GM18517 (cell line): ENCODE measurements around the gene OAF.
"Not testable (repeated sequence)": the region's sequence is repeated elsewhere in the genome, so short reads cannot be mapped to it uniquely, and the experiment has no call there.

ENCODE experiments used
- ATAC-seq: cut with Tn5 transposase; IDR thresholded peaks from one replicate; pipeline ENCODE4 v1.9.1; 2021; ENCODE audit warnings: mild to moderate bottlenecking, moderate library complexity; ENCODE audit not compliant: unreplicated experiment

The OAF gene

GRCh38 chr11:120238968-120239620 lies 28.3 kb downstream of the OAF start:
- ATAC-seq = no peak

DNA sequence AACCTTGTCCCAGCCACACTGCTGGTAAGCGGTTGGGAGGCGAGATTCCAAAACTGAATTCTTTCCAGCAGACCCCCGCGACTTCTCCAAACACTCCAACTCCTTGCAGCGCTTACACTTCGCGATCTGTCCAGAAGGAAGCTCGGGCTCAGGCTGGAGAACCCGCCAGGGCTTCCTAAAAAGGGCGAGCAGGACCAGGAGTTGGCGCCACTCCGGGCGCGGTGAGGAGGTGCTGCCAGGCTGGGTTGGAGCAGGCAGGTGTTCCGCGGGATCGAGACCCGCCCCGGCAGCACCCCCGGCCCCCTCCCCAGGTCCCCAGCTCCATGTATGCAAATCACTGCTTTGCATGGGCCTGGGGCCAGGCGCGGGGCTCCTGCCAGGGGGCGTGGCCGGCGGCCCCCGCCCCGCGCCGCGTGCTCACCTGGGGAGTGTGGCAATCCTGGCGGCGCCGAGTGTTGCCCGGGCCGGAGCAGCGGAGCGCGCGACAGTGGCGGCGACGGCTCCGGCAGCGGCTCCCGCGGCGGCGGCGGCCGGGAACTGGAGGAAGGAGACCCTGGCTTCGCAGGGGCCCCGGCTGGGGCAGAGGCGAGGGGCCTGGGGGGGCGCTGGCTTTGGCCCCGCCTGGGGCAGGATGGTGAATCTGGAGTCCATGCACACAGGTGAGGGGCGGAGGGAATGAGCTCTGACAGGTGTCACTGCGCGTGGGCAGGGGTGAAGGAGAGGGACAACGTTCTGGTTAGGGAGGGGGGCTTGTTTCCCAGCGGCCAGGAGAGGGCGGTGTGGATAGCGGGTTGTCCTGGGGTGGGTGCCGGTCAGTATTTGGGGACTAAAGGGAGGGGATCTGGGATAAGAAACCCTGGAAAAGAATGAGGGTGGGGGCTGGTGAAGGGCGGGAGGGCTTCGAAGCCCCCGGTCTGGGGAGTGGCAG lies 29.1 kb downstream of the OAF start, which contains the start of gene POU2F3:
Gene POU2F3, plus strand, starts transcription at position 428 of the 928 bp plus-strand sequence. Its CDS starts 204 bp downstream, at position 632.
- no peak for ATAC-seq

DNA sequence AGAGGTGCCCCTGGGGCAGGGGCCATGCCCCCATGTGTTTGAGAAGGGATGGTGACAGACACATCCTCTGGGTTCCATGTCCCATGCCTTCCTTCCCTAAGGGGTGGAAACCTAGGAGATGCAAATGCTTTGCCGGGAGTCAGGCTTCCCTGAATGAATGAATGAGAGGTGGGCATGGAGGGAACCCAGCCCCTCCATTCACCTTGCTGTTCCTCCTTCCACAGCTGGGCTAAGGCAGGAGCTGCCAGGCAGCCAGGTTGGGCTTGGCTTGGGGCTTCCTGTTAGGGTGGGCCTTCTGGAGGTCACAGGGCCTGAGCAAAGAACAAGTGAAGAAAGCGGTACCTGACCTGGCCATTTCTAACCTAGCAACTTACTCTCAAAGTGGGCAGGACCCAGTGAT lies 30.0 kb downstream of the OAF start:
- no peak for ATAC-seq

DNA sequence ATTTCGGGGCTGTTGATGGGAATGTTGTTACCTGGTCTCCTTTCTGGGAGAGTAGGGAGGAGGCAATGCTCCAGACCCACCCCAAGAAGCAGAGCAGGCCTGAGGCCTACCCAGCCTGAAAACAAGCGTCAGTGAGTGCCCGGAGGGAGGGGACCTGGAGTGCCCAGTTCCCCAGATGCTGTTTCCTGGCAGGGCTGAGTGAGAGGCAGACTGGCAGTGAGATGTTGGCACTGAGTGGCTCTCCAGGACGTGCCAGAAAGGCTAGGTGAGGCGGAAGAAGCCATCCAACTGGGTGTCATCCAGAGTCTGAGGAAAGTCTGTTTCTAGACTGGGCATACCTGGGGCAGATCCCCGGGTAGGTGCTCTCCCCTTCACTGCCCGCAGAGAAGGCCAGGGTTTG lies 30.4 kb downstream of the OAF start:
- no peak for ATAC-seq

DNA sequence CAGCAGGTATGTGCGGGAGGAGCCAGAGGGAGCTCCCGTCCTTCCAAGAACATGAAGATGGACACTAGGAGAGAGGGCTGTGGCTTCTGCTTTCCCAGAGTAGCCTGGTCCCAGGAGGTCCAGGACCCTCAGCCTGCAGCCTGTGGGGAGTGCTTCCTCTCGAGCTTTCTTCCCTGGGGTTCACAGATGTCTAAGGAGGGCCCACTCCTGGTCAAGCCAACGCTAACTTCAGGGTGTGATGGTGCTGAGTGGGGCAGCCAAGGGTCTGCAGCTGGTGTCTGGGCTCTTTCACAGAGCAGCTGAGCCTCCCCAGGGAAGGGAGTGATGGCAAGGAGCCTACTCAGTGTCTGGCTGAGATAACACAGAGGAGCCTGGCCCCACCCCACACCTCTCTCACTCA lies 32.4 kb downstream of the OAF start:
- no peak for ATAC-seq

DNA sequence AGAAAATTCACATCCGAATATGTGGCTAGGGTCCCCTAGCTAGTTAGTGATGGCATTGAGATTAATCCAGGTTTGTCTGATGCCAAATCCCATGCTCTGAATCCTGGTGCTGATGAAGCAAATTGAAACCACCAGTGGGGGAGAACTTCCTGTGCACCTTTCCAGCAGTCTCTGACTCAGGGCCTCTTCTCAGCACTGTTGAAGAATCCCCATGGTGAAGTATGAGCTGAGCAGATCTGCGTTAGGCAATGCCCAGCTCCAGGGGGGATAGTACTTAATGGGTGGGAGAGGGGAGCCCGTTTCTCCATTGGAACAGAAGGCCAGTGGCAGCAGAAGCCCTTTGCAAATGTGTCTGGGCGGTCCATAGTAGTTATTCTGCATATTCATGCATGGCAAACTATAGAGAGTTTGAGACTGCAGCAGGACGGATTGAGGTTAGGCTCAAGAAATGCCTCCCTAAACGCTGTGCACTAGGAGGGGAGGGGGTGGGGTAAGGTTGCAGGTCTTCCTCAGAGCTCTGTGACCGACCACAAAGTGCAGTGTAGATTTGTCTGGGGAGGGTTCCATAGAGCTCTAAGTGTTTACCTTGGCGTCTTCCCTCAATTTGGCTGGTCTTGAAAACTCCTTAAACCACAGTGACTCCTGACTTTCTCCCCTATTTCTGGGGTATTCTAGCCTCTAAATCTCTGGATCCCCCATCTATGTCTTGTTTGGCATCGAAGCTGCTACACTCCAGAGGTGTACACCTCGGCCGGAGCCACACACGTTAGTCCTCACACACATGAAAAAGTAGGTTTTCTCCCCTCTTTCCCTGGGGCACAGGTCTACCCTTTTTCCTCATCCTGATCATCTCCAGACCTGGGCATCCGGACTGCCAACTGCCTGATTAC lies 33.9 kb downstream of the OAF start:
- no peak for ATAC-seq

GRCh38 chr11:120245434-120245833 lies 34.6 kb downstream of the OAF start:
- no peak for ATAC-seq

DNA sequence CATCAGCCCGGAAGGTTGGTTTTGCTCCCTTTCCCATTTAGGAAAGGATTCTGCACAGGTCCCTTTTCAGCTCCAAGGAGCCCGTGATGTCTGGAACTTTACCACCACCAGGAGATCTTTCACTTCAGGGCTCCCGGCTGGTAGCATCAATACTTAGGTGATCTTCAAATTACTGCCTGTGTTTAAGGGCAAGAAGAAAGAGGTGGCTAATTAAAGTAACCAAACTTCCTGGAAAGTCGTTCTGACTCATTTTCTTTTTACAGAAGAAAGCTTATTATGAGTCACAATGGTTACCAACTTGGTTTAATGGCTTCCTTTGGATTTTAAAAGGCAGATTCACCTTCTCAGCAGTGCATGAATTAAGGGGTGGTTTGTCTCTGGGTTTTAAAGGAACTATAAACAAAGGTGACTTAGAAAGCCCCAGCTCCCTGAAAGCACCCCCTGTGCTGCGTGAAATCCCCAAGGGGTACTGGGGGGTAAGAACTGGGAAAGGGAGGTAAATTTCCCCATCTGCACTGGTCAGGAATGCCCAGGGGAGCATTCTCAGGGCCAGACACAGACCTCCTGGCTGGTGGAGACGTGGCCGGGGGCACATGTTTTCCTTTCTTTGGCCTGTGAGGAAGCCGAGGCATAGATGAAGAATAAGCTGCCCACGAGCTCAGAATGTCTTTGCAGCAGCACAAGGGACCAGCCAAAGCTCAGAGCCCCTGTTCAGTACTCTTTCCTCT lies 37.9 kb downstream of the OAF start:
- peak; percentile 65 for ATAC-seq

DNA sequence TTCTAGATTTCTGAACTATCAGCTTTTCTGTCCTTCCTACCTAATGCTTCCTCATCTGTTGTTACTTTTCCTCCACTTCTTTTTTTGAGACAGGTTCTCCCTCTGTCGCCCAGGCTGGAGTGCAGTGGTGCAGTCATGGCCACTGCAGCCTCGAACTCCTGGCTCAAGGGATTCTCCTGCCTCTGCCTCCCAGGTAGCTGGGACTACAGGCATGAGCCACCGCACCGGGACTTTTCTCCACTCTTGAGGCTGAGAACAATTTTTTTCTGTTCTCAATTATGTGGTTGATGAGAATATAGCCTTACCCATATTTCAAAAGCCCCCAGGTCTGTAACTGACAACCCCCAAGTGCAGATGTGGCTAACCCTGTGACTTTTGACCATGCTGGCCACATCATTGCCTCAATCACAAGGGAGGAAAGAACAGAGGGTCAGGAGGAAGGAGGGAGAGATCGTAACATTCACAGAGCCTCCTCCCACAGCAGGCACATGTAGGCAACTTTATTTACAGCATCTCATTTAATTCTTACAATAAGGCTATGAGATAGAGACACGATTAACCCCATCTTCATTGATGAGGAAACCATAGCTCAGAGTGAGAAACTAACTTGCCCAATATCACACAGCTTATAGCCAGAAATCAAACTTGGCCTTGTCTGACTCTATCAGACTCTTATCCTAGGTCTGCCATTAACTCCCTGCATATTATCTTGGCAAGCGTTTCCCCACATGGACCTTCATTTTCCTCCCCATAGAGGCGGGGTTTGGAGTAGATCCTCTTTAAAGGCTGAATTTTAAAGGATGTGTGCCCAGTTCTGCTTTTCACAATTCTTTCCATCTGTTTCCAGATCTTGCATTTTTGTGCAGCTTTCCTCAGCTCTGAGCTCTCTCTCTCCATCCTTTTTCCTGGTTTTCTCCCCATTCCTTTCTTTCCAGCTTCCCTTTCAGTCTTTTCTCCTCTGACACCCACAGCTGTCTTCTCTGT lies 38.7 kb downstream of the OAF start:
- no peak for ATAC-seq

DNA sequence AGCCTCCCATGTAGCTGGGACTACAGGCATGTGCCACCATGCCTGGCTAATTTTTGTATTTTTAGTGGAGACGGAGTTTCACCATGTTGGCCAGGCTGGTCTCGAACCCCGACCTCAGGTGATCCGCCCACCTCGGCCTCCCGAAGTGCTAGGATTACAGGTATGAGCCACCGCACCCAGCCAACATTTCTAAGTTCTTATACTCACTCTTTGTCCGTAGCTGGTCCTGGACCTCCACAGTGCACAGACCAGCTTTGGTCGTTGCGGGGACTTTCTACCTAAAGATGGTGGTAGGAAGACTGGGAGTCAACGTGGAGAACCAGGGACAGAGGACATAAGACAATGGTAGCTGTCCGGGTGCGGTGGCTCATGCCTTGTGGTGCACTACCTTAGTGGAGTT lies 42.5 kb downstream of the OAF start:
- ATAC-seq = not testable (repeated sequence)

DNA sequence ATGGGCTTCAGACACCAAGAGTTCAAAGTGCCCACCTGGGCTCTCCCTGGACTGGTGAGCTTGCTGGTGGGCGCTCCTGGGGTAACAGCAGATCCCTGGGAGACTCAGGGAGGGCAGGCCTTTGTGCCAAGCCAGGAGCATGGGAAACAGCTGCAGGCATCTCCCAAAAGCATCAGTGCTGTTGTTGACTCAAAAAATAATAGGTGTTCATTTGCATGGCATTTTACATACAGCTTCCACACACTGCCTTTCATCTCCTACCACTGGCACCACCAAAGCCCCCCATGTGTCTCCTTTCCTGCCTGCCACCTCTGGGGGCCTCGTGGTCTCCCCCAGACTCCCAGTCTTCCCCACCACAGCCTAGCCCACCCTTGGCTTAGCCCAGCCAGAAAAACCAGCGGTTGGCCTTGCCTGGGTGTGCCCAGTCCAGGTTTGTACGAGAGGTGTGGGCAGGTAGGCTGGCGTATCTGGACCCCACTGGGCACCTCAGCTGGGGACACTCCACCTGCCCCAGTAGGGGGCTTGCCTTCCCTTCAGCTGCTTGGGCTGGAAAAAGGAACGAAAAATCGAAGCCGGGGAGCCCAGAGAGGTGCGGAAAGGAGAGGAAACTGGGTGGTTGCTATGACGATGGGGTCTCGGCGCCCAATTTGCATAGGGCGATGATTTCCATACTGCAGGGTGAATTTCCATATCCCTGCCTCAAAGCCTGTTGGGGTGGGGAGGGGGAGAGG lies 44.1 kb downstream of the OAF start:
- ATAC-seq = no peak

DNA sequence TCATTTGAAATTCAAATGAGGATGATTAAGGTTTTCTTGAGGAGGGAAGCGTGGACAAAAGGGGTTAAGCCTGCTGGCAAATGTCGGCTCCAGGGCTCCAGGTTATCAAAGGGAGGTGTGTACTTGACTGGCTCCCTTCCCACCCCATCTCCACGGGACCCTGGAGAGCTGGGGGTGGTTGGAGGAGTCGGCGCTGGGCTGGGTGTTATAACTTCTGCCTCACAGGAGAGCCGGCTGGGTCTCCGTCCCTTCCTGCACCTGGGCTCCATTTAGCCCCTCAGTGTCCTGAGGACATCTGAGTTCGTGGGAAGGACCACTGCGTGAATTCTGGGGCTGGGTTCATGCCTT lies 44.7 kb downstream of the OAF start:
- no peak for ATAC-seq

GRCh38 chr11:120256178-120256577 lies 45.3 kb downstream of the OAF start:
- no peak for ATAC-seq

- no peak for ATAC-seq
These were observed 45.9 kb downstream of the OAF start for GRCh38 chr11:120256779-120257178.

DNA sequence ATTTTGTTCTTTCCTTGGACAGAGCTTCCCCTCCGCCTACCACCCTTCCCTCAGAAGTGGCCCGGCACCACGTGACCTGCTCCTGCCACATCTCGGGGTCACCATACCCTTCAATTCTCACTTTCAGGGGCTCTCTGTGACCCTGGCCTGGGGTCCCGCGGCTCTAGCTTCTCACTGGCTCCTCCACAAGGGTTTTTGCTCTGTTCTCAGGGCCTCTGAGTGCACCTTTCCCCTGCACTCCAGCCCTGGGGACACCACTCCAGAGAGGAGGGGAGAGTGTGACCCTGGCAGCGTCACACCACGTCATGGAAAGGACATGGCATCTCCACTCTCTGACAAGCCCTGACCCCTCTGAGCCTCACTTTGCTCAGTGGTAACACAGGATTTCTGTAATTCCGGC lies 46.5 kb downstream of the OAF start:
- no peak for ATAC-seq

DNA sequence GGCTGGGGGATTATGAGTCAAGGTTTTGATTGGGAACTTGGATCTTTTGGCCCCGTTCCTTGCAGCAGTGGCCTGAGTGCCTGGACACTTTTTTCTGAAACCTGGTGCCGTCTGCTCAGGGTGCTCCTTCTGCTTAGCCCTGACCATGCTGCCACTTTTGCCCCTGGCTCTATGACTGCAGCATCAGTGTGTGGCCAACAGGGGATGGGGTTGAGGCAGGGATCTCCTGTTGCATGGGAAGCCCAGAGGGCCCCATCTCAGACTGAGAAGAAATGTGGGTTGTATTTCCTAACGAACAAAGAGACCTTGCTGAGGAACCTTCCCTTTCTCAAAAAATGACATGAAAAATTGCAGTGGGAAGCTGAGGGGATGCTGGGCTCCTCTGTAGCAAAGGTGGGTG lies 47.8 kb downstream of the OAF start:
- no peak for ATAC-seq

DNA sequence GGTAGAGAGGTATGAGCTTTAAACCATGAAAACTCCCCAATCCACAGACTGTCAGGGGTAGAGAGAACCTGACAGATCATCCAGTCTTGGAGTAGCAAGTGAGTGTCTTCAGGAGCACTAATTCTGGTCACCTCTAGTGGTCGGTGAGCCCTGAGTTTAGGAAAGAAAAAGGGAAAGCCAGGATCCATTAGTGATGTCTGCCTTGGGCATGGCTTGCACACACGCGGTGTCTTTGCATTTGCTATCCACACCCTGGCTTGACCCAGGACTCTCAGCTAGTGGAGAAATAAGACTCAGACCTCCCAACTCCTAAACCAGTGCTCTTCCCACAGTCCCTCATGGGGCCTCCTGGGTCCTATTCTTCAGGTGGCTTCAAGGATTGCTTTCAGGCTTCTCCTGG lies 48.4 kb downstream of the OAF start:
- ATAC-seq = no peak

GRCh38 chr11:120259988-120260565 lies 49.2 kb downstream of the OAF start:
- ATAC-seq = no peak
